SW 1271 (cell line): ENCODE results near the gene VWA8.
"Not testable (repeated sequence)": the region's sequence is repeated elsewhere in the genome, so short reads cannot be mapped to it uniquely, and the experiment has no call there.

Experiments
- DNase-seq, 2 experiments: peaks; one replicate each; lab custom pipeline; 2025; lab: John Stamatoyannopoulos, UW

Gene VWA8

DNA sequence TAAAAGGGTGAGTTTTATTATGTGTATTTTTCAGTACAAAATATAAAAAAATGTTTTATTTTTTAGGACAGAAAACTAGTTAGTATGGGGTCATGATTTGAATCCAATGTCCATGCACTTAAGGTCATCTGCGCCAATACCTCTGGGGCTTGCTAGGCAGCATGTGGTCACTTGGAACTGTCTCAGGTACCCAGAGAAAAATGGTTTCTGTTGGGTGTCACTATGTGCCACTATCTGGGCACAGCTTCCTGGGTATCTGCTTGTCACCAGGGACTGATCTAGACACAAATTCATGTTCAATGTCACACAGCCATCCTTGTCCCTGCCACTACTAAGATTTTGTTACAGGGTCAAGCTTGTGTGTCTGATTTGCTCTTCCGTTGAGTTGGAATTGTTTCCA, 403.2 kb downstream of the VWA8 start:
- no peak for DNase-seq

DNA sequence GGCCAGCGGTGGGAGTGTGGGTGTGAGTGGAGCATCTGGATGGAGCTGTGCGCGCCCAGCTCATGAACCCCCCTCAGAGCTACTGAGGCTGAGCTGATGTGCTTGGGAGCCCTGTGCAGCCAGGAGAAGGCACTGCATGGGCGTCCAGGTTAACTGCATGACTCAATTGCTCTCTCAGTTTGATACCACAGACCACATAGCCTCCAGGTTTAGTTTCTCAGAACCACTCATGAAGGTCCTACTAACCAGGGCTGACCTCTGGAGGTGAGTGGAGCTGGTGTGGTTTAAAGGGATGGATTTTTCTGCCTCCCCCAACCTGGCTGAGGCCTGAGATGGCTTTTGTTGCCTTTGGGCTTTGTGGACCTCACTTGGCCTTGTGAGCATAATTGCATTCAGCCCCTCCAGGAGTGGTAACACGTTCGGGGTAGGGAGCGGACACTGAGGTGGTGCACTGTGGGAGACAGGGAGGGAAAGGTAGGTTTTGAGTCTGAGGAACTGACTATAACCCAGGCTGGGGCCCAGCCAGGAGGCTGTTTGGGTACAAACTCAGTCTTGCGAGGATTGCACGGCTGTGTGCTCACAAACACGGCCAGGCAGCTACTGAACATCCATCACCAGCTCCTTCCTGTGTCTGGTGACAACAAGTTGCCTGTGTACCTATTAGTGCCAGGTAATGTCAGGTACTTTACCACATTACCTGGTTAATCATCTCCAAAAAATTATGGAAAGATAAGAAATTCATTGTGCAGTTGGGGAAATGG, 406.1 kb downstream of the VWA8 start:
- no peak for DNase-seq

DNA sequence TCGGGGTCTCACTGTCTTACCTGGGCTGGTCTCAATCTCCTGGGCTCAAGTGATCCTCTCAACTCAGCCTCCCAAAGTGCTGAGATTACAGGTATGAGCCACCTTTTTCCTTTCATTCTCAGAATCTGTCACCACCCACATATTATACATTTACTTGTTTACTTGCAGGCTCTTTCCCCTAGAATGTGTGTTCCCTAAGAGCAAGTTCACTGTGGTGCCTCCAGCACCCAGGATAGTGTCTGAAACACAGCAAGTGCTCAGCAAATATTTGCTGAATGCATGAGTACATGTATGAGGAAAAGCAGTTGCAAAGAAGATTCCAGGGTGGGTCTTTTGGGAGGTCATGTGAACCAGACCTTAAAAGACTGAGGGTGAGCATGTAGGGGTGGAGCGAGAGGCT, 406.7 kb downstream of the VWA8 start:
- DNase-seq = no peak

DNA sequence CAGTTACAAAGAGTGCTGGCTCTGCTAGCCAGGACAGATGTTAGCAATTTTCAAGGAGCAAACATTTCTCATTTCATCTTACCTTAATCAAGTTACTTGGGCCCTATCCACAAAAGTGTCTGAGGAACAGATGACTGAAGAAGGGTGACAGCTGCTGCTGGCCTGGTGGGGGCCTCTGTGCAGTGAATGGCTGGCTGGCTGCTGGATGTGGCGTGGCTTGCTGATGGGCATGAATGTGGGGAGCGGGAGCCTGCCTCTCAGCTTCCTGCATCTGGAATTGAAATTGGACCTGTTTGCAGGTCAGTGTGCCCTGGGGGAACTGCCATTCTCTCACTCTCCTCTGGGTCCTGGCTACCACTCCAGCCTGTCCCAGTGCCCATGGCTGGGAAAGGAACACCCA, 408.9 kb downstream of the VWA8 start:
- no peak for DNase-seq

DNA sequence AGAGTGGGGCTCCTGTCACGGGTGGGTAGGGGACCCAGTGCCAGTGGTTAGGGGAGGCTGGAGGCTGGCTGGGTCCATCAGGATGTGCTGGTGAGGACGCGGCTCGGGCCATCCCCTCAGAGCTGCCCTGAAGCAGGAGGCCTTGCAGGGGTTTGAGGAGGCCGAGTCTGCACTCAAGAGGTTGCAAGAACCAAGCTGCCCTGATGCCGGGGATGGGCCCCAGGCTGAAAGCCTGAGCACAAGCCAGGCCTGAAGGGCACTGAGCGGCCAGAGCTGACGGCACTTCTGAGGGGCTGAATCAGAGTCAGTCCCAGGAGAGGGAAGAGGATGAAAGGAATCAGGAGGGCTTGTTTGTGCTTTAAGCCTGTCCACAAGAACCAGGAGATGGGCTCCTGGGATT, 410.6 kb downstream of the VWA8 start:
- no peak for DNase-seq

DNA sequence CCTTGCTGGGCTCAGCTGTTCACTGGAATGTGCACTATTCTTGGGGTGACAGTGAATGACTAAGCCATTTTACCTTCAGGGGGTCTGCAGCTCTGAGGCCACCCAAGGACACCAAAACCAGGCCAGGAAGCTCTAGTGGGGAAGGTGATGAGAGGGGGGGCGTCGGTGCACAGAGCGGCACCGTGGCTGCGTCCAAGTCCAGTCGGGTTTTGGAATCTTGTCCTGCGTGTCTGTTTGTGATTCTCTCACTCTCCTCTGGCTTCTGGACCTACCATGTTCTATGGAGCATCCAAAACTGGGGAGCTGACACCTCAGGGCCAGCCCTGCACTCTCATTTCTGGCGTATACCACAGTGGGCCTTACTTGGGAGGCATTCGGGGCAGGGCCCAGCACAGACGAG, 411.4 kb downstream of the VWA8 start:
- DNase-seq = no peak

DNA sequence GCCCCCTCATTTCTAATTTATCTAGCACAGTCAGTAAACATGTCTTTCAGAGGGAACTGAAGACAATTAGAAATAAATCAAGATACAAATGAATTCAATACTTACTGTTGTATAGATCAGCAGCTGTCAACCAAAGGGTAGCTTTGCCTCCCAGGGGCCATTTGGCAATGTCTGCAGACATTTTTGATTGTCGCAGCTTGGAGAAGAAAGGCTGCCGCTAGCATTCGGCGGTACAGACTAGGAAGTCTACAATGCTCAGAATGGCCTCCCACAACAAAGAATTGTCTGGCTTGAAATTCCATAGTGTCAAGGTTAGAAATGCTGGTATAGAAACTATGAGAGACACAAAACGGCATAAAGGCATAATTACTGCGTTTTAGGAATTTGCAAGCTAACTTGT, 412.0 kb downstream of the VWA8 start:
- DNase-seq = no peak

DNA sequence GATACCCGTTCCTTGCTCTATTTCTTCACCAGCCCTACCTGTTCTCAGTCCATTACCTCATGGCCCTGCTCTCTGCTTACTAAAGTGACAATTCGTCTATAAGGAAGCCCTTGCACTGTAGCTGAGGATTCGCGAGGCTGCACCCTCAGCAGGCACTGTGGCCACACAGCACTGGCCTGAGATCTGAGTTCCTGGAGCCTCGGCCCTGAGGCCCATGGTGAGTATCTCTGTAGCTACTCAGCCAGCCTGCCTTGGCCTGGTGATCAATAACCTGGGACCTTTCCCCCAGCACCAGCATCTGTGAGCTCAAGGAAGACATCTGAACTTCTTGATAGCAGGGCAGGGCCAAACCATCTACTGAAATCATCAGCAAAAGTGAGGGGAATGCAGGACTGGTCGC, 412.9 kb downstream of the VWA8 start:
- DNase-seq = no peak

DNA sequence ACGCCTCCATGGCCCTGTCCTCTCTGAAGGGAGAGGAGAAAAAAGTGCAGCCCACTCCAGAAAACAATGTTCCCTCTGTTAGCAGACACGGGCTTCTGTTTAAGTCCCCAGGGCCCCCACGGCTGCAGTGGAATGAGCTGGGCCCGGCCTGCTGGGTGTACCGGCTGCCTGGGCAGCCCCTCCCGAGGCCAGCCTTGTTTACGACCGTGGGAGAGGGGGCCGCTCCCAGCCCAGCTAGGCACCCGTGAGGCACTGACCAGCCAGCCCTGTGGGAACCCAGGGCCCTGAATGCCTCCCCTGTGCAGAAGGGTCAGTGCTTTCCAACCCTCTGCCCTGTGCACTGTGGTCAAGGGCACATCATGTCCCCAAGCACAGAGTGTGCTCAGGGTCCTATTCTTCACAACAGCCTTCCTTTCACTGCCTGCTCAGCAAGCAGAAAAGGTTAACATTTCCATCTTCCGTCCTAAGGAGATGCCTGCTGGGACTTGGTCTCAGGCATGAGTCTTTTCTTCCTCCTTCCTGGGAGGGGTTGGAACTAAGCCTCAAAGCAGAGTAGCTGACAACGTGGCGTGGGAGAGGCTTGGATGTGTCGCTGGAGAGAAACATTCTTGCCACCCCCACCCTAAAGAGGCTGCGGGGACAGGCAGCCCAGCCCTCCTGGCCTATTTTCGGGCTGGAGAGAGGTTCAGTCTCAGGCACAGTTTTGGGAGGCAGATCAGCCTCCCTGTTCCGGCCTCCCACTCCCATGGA, 413.5 kb downstream of the VWA8 start:
- no peak for DNase-seq

DNA sequence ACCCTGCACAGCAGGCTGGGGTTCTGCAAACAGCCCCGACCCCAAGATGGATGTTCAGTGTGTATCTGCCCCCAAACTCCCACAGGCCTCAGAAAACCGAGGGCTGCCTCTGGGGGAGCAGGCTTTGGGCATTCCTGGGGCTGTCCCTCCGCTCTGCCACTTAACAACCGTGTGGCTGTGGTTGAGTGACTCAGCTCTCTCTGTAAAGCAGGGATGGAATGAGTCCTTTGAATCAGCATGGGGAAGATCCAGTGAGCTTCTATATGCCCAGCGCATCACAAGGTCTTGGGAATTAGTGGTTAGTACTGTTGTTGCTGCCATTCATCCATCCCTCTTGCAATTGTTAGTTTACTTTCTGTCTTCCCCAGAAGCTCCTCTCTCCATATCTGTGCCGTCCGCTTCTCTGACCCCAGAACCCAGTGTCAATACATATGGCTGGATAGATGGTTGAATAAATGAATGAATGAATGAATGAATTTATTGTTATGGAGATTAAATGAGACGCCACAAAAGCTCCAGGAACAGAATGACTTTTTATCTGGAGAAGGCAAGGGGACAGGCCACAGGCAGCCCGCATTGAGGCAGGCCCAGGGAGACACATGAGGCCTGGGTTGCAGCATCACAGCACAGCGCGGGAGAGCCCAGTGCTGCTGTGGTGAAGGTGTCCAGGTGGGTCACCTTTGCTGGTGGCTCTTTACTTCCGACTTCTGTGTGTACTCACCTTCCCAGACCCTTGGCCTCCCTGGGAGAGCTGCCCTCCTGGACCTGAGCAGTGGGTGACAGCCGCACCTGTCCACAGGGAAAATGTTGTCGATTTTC, 414.3 kb downstream of the VWA8 start:
- DNase-seq = no peak

DNA sequence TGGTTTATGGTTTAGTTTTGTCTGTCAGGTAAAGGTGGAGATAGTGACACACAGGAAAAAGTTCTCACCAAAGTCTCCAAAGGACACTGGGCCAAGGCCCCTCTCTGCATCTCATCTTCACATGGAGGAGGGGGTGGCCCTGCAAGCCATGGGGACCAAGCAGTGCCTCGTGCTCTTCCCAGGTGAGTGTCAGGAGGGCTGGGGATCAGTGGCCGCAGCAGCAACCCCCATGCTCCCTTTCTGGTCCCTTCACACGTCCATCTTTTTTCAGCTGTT, 415.5 kb downstream of the VWA8 start:
- DNase-seq = no peak

DNA sequence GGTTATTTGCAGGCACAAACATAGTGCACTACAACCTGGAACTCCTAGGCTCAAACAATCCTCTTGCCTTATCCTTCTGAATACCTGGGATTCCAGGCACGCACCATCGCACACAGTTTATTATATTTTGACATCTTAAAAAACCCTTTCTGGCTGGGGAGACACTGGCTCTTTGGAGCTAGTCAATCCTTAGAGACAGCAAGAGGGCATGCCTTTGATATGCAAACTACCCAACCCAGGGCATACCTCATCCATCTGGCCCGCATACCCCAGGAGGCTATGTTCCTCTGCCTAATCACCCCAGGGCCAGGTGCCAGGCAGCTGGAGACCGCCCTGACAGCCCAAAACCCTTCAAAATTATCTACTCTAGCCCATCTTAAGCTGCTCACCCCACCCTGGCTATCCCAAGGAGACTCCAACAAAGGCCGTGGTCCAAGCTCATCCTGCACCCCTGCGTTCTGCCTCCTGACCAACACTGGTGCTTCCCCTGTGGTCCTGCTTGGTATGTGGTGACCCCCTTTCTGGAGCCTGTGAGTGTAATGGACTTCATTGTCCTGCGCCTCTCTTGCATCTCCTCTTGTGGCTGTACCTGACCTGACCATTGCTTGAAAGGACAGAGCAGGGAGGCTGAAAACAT, 417.1 kb downstream of the VWA8 start:
- no peak for DNase-seq

DNA sequence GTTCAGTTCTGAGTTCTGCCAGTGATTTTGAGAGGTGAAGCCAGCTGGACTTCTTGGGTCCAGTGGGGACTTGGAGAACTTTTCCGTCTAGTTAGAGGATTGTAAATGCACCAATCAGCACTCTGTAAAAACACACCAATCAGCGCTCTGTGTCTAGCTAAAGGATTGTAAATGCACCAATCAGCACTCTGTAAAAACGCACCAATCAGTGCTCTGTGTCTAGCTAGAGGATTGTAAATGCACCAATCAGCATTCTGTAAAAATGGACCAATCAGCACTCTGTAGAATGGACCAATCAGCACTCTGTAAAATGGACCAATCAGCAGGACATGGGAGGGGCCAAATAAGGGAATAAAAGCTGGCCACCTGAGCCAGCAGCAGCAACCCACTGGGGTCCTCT, 418.1 kb downstream of the VWA8 start:
- not testable (repeated sequence) for DNase-seq

DNA sequence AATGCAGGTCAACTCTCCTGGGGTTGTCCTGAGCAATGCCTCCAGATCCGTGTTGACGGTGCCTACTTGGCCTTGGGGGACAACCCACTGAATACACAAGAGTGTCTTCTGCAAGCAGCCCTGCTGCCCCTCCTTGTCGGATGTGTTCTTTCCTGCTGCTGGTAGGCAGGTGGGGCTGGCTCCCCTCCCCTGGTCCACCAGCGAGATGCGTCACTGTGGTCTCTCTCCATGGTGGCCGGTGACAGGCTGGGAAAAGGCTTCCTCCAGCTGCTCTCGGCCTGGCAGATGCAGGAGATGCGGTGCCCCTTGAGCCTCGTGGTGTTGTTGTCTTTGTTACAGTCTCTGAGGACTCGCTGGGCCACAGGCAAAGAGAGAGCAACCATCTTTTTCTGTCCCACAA, 418.6 kb downstream of the VWA8 start:
- no peak for DNase-seq

DNA sequence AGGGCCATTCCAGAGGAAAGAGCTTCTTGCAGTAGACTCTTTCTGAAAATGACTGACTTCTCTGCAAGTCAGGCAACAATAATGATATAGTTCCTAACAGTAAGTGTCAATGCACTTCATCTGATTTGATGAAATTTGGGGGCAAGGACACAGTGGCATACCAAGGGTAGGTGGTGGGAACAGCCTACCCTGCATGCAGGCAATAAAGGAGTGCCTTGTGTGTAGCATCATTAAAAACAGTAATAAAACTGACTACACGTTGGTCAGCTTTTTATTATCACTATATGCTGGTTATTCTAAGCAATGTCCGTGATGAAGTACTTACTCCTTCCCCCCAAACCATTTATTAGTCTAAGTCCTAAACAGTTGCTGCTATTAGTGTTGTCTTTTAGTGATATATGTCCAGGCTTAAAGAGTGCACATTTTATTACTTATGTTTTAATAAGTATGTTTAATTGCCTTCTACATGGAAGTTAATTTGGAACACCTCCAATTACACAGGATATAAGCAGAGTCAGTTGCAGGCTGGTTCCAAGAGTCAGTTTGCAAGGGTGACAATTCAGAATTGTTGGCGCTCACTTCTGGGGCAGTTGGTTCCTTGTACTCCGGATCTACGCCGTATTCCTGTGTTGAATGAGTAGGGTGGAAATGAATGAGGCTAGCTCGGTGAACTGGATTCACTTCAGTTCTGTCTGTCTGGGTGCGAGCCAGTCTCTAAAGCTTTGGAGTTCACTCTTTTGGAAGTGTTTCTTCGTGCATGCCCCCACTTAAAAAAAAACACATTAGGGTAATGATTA, 419.6 kb downstream of the VWA8 start:
- no peak for DNase-seq

DNA sequence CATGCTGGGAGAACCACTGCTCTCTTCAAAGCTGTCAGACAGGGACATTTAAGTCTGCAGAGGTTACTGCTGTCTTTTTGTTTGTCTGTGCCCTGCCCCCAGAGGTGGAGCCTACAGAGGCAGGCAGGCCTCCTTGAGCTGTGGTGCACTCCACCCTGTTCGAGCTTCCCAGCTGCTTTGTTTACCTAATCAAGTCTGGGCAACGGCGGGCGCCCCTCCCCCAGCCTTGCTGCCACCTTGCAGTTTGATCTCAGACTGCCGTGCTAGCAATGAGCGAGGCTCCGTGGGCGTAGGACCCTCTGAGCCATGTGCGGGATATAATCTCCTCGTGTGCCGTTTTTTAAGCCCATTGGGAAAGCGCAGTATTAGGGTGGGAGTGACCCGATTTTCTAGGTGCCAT, 420.7 kb downstream of the VWA8 start:
- DNase-seq = not testable (repeated sequence)

DNA sequence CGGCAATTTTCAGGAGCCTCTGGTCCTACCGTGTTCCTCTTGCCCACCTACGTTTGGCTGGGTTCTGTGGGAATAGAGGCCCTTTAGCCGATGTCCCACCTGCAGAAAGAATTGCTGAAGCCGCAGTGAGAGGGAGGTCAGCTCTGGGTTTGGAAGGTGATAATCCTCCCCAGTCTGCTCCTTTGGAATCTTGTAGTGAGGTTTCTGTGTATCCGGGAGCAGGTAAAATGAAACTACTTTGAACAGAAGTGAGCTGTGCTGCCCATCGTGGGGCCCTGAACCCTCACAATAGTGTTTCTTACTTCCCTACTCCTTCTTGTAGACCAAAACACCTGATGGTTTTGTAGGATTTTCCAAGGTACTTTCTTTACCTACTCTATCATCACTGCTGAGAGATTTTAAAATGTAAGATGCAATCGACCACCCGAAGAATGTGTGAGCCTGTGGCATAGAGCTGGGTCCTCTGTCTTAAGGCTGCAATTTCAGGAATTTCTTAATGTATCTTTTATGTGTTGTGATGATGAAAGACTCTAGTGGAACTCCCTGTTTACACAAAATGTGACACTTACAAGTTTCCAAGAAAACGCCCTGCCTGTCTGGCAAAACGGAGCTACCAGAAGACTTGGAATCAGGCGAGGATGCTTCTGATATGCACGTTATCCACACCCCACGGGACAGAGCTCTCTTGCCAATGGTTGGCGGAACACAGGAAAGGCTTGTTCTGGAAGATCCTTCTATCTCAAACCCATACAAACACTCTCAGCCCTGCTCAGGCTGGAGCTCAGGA, 427.4 kb downstream of the VWA8 start:
- no peak for DNase-seq

DNA sequence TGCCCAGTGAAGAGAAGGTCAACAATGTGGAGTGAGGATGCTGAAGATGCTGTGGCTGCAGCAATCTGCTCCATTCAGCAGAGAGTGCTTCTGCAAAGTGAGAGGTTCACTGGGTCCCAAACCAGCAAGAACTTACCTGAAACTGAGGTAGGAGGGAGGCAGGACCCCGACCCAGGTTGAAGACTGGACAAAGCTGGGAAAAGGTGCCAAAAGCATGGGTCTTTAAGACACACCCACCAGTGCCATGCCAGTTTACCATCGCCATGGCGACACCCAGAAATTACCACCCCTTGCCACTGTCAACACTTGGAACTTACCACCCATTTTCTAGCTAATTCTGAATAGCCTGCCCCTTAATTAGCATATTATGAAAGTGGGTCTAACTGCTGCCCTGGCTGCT, 432.9 kb downstream of the VWA8 start:
- no peak for DNase-seq

DNA sequence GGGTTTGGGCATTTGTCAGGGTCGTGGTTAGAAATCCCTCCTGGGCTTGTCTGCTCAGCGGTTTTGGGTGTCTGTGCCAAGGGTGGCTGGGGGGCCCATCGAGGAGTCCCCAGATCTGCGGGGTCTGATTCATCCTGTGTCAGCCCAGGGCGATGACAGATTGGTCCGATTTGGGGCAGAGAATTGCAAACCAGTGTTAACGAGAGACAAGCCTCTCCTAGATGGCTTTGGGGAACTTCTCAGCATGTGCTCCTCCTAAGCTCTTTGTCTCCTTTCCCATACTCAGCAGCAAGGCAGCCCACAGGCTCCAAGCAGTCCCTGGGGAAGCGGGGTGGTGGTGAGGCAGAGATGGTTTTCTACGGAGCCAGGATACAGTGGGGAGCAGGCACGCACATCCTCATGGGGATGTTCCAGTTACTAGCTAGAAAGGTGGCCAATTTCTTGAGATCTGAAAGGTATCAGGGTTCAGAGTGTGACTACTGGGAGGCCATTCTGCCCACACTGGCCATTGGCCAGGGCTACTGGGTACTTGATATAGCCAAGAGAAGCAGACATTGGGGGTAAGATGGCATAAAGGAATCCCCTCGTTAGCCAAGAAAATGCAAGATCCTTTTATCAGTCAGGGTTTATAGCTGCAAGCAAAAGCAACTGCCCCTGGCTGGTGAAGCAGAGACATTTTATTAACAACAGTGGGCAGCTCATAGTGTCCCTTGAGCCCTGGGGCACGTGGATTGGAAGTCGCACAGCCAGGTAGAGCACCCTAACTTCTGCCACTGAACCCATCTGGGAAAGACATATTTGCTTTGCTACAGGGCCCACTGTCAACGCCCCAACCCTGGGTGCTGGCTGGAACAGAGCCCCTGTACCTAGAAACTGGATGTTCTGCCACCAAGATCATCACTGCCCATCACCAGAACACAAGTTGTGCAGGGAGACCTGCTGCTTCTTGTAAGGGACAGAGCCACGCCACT, 440.0 kb downstream of the VWA8 start:
- DNase-seq = no peak
